ENCODE results near the gene SLIT3. TPM values are rescaled to one million over a fixed set of nuclear protein-coding genes. Genes with fewer than 3 reads are reported as not detected.

The SLIT3 gene
- total RNA-seq, 2 experiments from 2014 or later = not detected

DNA sequence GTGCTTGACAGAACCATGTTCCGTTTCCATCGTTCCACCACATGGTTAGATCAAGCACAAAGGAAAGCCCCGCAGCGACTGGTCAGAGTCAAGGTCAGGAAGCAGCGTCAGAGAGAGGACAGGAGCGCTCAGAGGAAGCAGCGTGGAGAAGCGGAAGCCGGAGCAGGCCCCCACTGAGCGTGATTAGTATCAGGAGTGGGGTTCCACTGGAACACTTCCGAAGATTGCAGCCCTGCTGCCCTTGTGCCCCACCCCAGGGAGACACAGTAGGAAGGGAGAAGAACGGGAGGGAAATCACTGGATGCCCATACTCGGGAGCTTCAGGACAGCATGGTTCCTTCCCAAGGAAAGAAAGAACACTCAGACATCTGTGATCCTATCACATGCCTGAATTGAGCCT lies 532.8 kb downstream of the SLIT3 start:
- TF ChIP-seq, protein P1, sequence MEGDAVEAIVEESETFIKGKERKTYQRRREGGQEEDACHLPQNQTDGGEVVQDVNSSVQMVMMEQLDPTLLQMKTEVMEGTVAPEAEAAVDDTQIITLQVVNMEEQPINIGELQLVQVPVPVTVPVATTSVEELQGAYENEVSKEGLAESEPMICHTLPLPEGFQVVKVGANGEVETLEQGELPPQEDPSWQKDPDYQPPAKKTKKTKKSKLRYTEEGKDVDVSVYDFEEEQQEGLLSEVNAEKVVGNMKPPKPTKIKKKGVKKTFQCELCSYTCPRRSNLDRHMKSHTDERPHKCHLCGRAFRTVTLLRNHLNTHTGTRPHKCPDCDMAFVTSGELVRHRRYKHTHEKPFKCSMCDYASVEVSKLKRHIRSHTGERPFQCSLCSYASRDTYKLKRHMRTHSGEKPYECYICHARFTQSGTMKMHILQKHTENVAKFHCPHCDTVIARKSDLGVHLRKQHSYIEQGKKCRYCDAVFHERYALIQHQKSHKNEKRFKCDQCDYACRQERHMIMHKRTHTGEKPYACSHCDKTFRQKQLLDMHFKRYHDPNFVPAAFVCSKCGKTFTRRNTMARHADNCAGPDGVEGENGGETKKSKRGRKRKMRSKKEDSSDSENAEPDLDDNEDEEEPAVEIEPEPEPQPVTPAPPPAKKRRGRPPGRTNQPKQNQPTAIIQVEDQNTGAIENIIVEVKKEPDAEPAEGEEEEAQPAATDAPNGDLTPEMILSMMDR (IDR thresholded peaks at IDR 0.05) = no peak
- no peak overlapping the region for H3K4me3 ChIP-seq (ENCODE audit: low read length)
- peaks cover 0 to 19% of the 10 kb centered on the region in 2 experiments for H3K9me3 ChIP-seq (ENCODE audit: control insufficient read depth in 1 of 2, insufficient read depth in 1 of 2, low read length in 2 of 2)
- CTCF ChIA-PET = no interaction called here
- no peak overlapping the region for H3K27ac Mint-ChIP-seq
- intact Hi-C loops (cut with DNase I, micrococcal nuclease) = no loop called here
- ATAC-seq (ENCODE audit: poor library complexity) (no peak), DNase-seq (no peak)
- no peaks in the 10 kb centered on the region for H3K9me3 Mint-ChIP-seq
- H3K36me3 Mint-ChIP-seq (ENCODE audit: low read depth) = no peaks in the 10 kb centered on the region
- no peaks in the 10 kb centered on the region for H3K36me3 ChIP-seq (ENCODE audit: insufficient read depth, low read length)
- H3K27ac ChIP-seq (ENCODE audit: low read depth in 1 of 2, low read length in 2 of 2) = no peak overlapping the region
- no peaks in the 10 kb centered on the region for H3K27me3 ChIP-seq (ENCODE audit: control insufficient read depth in 1 of 2, insufficient read depth in 2 of 2, low read length in 2 of 2)
- H3K27me3 Mint-ChIP-seq = peaks cover 7% of the 10 kb centered on the region
- POLR2A ChIA-PET = no interaction called here
- no peaks in the 10 kb centered on the region for H3K4me1 Mint-ChIP-seq (ENCODE audit: low read depth)
- no peak overlapping the region for H3K4me3 Mint-ChIP-seq
- H3K4me1 ChIP-seq (ENCODE audit: insufficient read depth, low read length) = no peaks in the 10 kb centered on the region

DNA sequence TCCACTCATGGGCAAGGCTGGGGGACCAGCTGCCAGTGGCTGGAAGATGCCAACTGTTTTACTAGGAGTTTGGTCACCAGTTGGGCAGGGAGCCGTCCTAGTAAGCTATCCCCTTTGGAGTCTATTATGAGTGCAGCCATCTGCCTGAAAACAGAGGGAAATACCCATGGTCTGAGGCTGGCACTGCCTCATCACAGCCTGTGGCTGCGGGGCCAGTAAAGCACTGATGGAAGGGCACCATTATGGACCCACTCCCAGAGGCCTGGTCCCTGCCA lies 534.6 kb downstream of the SLIT3 start:
- intact Hi-C loops (cut with DNase I, micrococcal nuclease) = no loop called here
- Mint-ChIP-seq H3K27me3 (peaks cover 2% of the 10 kb centered on the region), H3K4me1 (ENCODE audit: low read depth) (no peaks in the 10 kb centered on the region), H3K4me3 (no peak overlapping the region), H3K36me3 (ENCODE audit: low read depth) (no peaks in the 10 kb centered on the region), H3K27ac (no peak overlapping the region), H3K9me3 (no peaks in the 10 kb centered on the region)
- POLR2A ChIA-PET = no interaction called here
- H3K4me3 ChIP-seq (ENCODE audit: low read length) = no peak overlapping the region
- no peaks in the 10 kb centered on the region for H3K27me3 ChIP-seq (ENCODE audit: control insufficient read depth in 1 of 2, insufficient read depth in 2 of 2, low read length in 2 of 2)
- H3K9me3 ChIP-seq (ENCODE audit: control insufficient read depth in 1 of 2, insufficient read depth in 1 of 2, low read length in 2 of 2) = peaks cover 0 to 14% of the 10 kb centered on the region in 2 experiments
- CTCF ChIA-PET = interaction anchor here (0.7 kb wide), 1 partner anchor 901 kb away, joined by 3 read pairs; no protein-coding TSS in a partner anchor
- no peak overlapping the region for H3K27ac ChIP-seq (ENCODE audit: low read depth in 1 of 2, low read length in 2 of 2)
- ATAC-seq (ENCODE audit: poor library complexity) (no peak), DNase-seq (no peak)
- no peaks in the 10 kb centered on the region for H3K36me3 ChIP-seq (ENCODE audit: insufficient read depth, low read length)
- TF ChIP-seq, protein P1 (IDR thresholded peaks at IDR 0.05) = no peak
- no peaks in the 10 kb centered on the region for H3K4me1 ChIP-seq (ENCODE audit: insufficient read depth, low read length)

DNA sequence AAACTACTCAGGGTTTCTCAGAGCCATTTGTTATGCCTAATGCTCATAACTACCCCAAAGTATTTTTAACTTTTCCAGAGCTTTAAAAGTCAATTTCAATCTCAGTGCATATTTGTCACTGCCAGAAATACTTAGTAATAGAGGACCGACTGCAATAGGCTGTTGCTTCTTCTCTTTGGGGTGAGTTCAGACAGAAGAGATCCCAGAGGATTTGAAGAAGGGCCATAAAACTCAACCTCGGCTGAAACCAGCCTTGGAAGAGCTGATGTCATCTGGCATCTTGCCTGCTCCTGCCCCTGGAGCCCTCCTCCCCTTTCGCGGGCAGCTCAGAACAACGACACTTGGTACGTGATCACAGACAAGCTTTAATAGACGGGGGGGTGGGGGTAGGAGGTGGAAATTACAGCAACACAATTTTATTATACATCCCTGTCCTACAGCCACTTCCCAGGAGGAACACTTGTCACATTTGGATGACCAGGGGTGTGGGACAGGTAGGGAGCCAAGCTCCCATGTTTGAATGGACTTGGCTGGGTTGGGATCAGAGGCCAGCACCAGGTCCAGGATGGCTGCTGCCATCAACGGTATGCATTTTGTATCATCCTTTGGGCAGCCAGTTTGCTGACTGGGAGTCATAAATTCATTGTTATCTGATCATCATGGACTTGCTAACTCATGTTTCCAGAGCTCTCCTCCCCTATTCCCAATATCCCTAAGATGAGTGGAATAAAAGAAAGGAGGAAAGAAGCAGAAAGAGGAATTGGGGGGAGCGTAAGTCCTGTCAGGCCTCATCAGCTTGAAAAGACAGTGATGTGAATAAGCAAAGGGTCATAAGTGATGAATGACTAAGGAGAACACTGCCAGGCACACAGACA lies 535.2 kb downstream of the SLIT3 start:
- Mint-ChIP-seq H3K36me3 (ENCODE audit: low read depth) (no peaks in the 10 kb centered on the region), H3K27me3 (no peaks in the 10 kb centered on the region), H3K4me1 (ENCODE audit: low read depth) (no peaks in the 10 kb centered on the region), H3K4me3 (no peak overlapping the region), H3K9me3 (no peaks in the 10 kb centered on the region), H3K27ac (no peak overlapping the region)
- peaks cover 0 to 14% of the 10 kb centered on the region in 2 experiments for H3K9me3 ChIP-seq (ENCODE audit: control insufficient read depth in 1 of 2, insufficient read depth in 1 of 2, low read length in 2 of 2)
- no peak overlapping the region for H3K27ac ChIP-seq (ENCODE audit: low read depth in 1 of 2, low read length in 2 of 2)
- TF ChIP-seq, protein P1 (IDR thresholded peaks at IDR 0.05) = no peak
- CTCF ChIA-PET = interaction anchor here (0.7 kb wide), 1 partner anchor 901 kb away, joined by 3 read pairs; no protein-coding TSS in a partner anchor
- DNase-seq = no peak
- ATAC-seq (ENCODE audit: poor library complexity) = no peak
- H3K27me3 ChIP-seq (ENCODE audit: control insufficient read depth in 1 of 2, insufficient read depth in 2 of 2, low read length in 2 of 2) = no peaks in the 10 kb centered on the region
- H3K36me3 ChIP-seq (ENCODE audit: insufficient read depth, low read length) = no peaks in the 10 kb centered on the region
- POLR2A ChIA-PET = no interaction called here
- H3K4me3 ChIP-seq (ENCODE audit: low read length) = no peak overlapping the region
- no peaks in the 10 kb centered on the region for H3K4me1 ChIP-seq (ENCODE audit: insufficient read depth, low read length)
- intact Hi-C loops (cut with DNase I, micrococcal nuclease) = no loop called here
